OCI-LY3 (cell line): ENCODE data around the gene UQCRC1.

ENCODE experiments used
- CTCF ChIP-seq: fragments of 200-600, 300-600 bp; sonication (generic); IDR thresholded peaks from 2 replicates; pipeline ENCODE4 v1.5.1; 2014; ENCODE audit warnings: antibody characterized with exemption, low read length, low read depth
- EZH2phosphoT487 ChIP-seq: fragments of 200-600 bp; shearing (Covaris generic); IDR thresholded peaks from 2 replicates; pipeline ENCODE4 v1.6.1; 2018; ENCODE audit warnings: antibody characterized with exemption, mixed run types, low read depth

- TF ChIP-seq CTCF = no peak
- TF ChIP-seq EZH2phosphoT487 = no peak
These were observed 34.1 kb downstream of the UQCRC1 start for GRCh38 chr3:48575366-48575765.
